ENCODE results near the gene MOB3B. TPM values are rescaled to one million over a fixed set of nuclear protein-coding genes. Genes with fewer than 3 reads are reported as not detected.

MOB3B gene
- total RNA-seq, 1 experiment from 2014 or later, result 0.03 TPM

- H3K4me1 ChIP-seq (ENCODE audit: control insufficient read depth, insufficient read depth, low read length), result no peaks in the 10 kb centered on the region
- no peak for DNase-seq (ENCODE audit: low read depth, low spot score)
- no TSS peak for BruUV-seq (replicated peaks)
- no peaks in the 10 kb centered on the region for H3K36me3 ChIP-seq (ENCODE audit: control insufficient read depth, insufficient read depth, low read length)
- H3K27me3 ChIP-seq (ENCODE audit: control insufficient read depth, insufficient read depth, low read length), result no peaks in the 10 kb centered on the region
- no peak overlapping the region for H3K27ac ChIP-seq (ENCODE audit: low read length)
- no peak overlapping the region for H3K4me3 ChIP-seq (ENCODE audit: low read depth in 2 of 2, low read length in 2 of 2)
- ATAC-seq, result no peak
- ChIA-PET CTCF (no interaction called here), POLR2A (no interaction called here)
- intact Hi-C loops (cut with micrococcal nuclease; ENCODE audit: unreplicated experiment), result no loop called here
- in situ Hi-C loops (cut with HindIII; ENCODE audit: low pct_unique_long_range_greater_than_20kb, low sequenced_read_pairs), result no loop called here
- TF ChIP-seq POLR2AphosphoS5 (IDR thresholded peaks at IDR 0.05; ENCODE audit: low read depth, low read length) (no peak), CTCF (IDR thresholded peaks at IDR 0.05) (no peak), TCF7L2 (IDR thresholded peaks at IDR 0.05; ENCODE audit: low read depth, low read length) (no peak), SIN3A (IDR thresholded peaks at IDR 0.05; ENCODE audit: borderline replicate concordance, insufficient read depth, low read depth, low read length) (no peak), REST (IDR thresholded peaks at IDR 0.05; ENCODE audit: insufficient read depth in 1 of 2, low read depth in 2 of 2, low read length in 1 of 2) (no peak)
- no peaks in the 10 kb centered on the region for H3K9me3 ChIP-seq (ENCODE audit: control insufficient read depth, insufficient read depth, low read depth, low read length)
These were observed 99.7 kb downstream of the MOB3B start for GRCh38 chr9:27429917-27430316.

- ATAC-seq (no peak), DNase-seq (ENCODE audit: low read depth, low spot score) (no peak)
- no peaks in the 10 kb centered on the region for H3K36me3 ChIP-seq (ENCODE audit: control insufficient read depth, insufficient read depth, low read length)
- in situ Hi-C loops (cut with HindIII; ENCODE audit: low pct_unique_long_range_greater_than_20kb, low sequenced_read_pairs) (no loop called here), intact Hi-C loops (cut with micrococcal nuclease; ENCODE audit: unreplicated experiment) (no loop called here)
- BruUV-seq (replicated peaks), result no TSS peak
- no peaks in the 10 kb centered on the region for H3K27me3 ChIP-seq (ENCODE audit: control insufficient read depth, insufficient read depth, low read length)
- TF ChIP-seq REST (IDR thresholded peaks at IDR 0.05; ENCODE audit: insufficient read depth in 1 of 2, low read depth in 2 of 2, low read length in 1 of 2), result no peak
- TF ChIP-seq SIN3A (IDR thresholded peaks at IDR 0.05; ENCODE audit: borderline replicate concordance, insufficient read depth, low read depth, low read length), result no peak
- TF ChIP-seq TCF7L2 (IDR thresholded peaks at IDR 0.05; ENCODE audit: low read depth, low read length), result no peak
- TF ChIP-seq POLR2AphosphoS5 (IDR thresholded peaks at IDR 0.05; ENCODE audit: low read depth, low read length), result no peak
- no peak for TF ChIP-seq CTCF (IDR thresholded peaks at IDR 0.05)
- no peaks in the 10 kb centered on the region for H3K9me3 ChIP-seq (ENCODE audit: control insufficient read depth, insufficient read depth, low read depth, low read length)
- POLR2A ChIA-PET, result no interaction called here
- no peak overlapping the region for H3K4me3 ChIP-seq (ENCODE audit: low read depth in 2 of 2, low read length in 2 of 2)
- H3K27ac ChIP-seq (ENCODE audit: low read length), result no peak overlapping the region
- no peaks in the 10 kb centered on the region for H3K4me1 ChIP-seq (ENCODE audit: control insufficient read depth, insufficient read depth, low read length)
- CTCF ChIA-PET, result no interaction called here
These were observed 100.2 kb downstream of the MOB3B start for GRCh38 chr9:27429436-27429835.

All from Panc1 (cell line).